ENCODE results near the gene SHMT2. TPM values are rescaled to one million over a fixed set of nuclear protein-coding genes. Genes with fewer than 3 reads are reported as not detected.

Gene SHMT2
- total RNA-seq, 1 experiment from 2014 or later = 67.1 TPM

GRCh38 chr12:57276935-57277563, 47.5 kb downstream of the SHMT2 start:
- intact Hi-C loops (cut with micrococcal nuclease; ENCODE audit: unreplicated experiment) = no loop called here
- ChIA-PET POLR2A (interaction anchor here (0.7 kb wide), 1 partner anchor 11 kb away, joined by 6 read pairs; no protein-coding TSS in a partner anchor), CTCF (interaction anchor here (0.6 to 1.1 kb wide), 4 partner anchors 11 to 178 kb away, joined by 3 to 7 read pairs (median 3); partner anchors contain the start of gene INHBE)

More at GRCh38 chr12:57276935-57277563, 47.5 kb downstream of the SHMT2 start:
- TF ChIP-seq SIN3A (IDR thresholded peaks at IDR 0.05; ENCODE audit: borderline replicate concordance, insufficient read depth, low read depth, low read length) (no peak), REST (IDR thresholded peaks at IDR 0.05; ENCODE audit: insufficient read depth in 1 of 2, low read depth in 2 of 2, low read length in 1 of 2) (no peak), CTCF (IDR thresholded peaks at IDR 0.05) (peak; percentile 74)
- ATAC-seq = no peak
- no peak overlapping the region for H3K4me3 ChIP-seq (ENCODE audit: low read depth in 2 of 2, low read length in 2 of 2)
- BruUV-seq (replicated peaks) = no TSS peak
- no peaks in the 10 kb centered on the region for H3K36me3 ChIP-seq (ENCODE audit: control insufficient read depth, insufficient read depth, low read length)
- in situ Hi-C loops (cut with HindIII; ENCODE audit: low pct_unique_long_range_greater_than_20kb, low sequenced_read_pairs) = no loop called here
- no peaks in the 10 kb centered on the region for H3K4me1 ChIP-seq (ENCODE audit: control insufficient read depth, insufficient read depth, low read length)
- no peaks in the 10 kb centered on the region for H3K9me3 ChIP-seq (ENCODE audit: control insufficient read depth, insufficient read depth, low read depth, low read length)
- H3K27ac ChIP-seq (ENCODE audit: low read length) = no peak overlapping the region
- H3K27me3 ChIP-seq (ENCODE audit: control insufficient read depth, insufficient read depth, low read length) = no peaks in the 10 kb centered on the region
- no peak for DNase-seq (ENCODE audit: low read depth, low spot score)

All from Panc1 (cell line).